Stimulated activated CD4-positive, alpha-beta T cell treated with anti-CD3 and anti-CD28 coated beads, Interleukin-15, amount 100 ng/mL, for 48 hours (primary cell): ENCODE results near the gene PTGDS.
A peak's percentile ranks its signal among the peaks of the same experiment; 100 is the strongest.
"Not testable (repeated sequence)": the region's sequence is repeated elsewhere in the genome, so short reads cannot be mapped to it uniquely, and the experiment has no call there.

Experiments used
- DNase-seq, 2 donors: peaks; one replicate each; pipeline ENCODE4 v3.0.0-alpha.2; 2020; ENCODE audit warnings: low read depth in 2 of 2

The PTGDS gene

GRCh38 chr9:136990242-136990911 is 13.1 kb downstream of the PTGDS start:
- DNase-seq, result no peak

GRCh38 chr9:136991993-136992818 is 14.9 kb downstream of the PTGDS start, which contains the start of gene PAXX:
Gene PAXX, plus strand, starts transcription at chr9:136992422. Its CDS starts 22 bp downstream, at chr9:136992444.
- DNase-seq, result peak; percentile 87 to 96

DNA sequence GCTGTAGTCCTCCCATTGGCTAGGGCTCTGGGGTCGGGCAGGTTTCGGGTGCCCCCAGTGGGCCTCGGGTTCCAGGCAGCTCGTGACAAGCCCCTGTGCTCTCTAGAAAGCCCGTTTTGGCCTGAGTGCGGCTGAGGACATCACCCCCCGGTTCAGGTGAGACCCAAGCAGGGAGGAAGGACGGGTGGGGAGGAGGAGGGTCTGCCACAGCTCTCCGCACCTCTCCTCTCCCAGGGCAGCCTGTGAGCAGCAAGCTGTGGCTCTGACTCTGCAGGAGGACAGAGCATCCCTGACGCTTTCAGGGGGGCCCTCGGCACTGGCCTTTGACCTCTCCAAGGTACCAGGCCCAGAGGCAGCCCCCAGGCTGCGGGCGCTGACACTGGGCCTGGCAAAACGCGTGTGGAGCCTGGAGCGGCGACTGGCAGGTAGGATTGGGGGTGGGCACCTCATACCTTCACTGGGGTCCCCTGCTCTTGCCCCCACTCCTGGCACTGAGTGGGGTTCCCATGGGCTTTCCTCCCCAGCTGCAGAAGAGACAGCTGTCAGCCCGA is 15.6 kb downstream of the PTGDS start:
- DNase-seq, result no peak

GRCh38 chr9:136994180-136994887 is 17.0 kb downstream of the PTGDS start:
- no peak for DNase-seq

DNA sequence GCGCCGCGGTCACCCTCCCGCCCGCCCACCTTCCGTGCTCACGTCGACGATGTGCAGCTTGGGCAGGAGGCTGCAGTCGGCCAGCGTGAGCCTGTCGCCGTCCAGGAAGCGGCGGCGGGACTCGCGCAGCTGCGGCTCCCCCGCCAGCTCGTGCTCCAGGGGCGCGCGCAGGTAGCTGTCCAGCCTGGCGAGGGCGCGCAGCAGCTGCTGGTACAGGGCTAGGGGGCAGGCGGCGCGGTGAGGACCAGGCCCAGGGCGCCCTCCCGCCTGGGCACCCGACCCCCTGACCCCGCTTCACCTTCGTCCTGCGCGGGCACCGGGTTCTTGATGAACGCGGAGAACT is 17.6 kb downstream of the PTGDS start:
- no peak for DNase-seq

- no peak for DNase-seq
Measured at GRCh38 chr9:136995362-136995761, 18.1 kb downstream of the PTGDS start.

- DNase-seq, result no peak
Measured at GRCh38 chr9:136995772-136996311, 18.5 kb downstream of the PTGDS start.

DNA sequence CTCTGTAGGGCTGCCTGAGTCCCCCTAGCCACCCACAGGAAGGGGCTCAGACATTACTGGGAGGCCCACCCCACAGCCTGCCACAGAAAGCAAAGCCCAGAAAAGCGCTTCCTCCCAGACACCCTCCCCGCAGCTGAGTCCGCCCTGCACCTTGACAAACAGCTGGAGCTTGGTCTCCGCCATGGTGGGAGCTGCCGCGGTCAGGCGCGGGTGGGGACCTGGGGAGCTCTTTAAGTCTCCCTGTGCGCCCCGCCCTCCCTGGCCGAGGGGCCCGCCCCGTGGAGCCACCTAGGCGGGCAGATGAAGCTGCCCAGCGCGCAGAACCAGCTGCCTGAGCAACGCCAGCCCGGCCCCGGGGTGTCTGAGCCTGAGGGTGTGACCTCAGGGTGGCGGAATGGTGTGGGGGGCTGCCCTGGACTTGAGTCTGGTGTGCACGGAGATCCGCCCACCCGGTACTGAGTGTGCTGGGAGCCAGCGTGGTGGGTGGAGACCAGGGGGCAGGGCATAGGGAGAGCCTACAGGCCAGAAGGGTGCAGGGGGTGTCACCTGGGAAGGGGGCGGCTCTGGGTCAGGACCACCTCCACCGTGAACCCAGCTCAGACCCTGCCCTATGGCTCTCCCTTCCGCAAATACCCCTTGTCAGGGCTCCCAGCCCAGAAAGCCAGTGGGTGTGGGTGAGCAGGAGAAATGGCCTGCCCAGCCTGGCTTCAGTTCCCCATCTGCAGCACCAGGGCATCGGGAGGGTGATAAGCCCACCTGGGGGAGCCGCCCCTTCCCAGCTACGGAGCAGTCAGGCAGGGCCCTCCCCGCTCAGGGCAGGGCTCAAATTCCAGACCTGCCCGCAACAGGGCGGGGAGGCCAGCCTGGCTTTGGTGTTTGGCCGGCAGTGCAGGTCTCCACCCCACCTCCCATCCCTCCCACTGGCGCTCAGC is 19.3 kb downstream of the PTGDS start, which contains the start of gene CLIC3:
Gene CLIC3, minus strand, starts transcription at position 208 of the 932 bp plus-strand sequence. Its CDS starts 25 bp downstream, at position 183.
- DNase-seq, result no peak

- no peak for DNase-seq
Measured at GRCh38 chr9:136997371-136997770, 20.1 kb downstream of the PTGDS start.

DNA sequence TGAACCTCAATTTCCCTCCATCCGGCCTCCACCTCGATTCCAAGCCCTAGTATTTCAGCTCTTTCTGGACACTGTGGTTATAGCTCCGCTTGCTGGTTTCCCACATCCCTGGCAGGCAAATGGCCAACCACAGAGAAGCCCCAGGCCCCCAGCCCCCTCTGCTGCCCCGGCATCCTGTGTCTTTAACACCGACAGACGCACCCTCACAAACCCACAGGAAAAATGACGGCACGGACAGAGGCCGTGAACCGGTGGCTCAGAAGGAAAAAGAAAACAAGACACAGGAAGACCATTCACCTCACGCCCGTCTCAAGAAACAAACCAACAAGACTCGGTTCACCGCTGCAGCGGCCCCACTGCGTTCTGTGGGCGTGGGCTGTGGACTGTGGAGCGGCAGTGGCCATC is 20.5 kb downstream of the PTGDS start:
- DNase-seq, result no peak

- DNase-seq, result no peak
Measured at GRCh38 chr9:137000177-137000930, 23.1 kb downstream of the PTGDS start.

DNA sequence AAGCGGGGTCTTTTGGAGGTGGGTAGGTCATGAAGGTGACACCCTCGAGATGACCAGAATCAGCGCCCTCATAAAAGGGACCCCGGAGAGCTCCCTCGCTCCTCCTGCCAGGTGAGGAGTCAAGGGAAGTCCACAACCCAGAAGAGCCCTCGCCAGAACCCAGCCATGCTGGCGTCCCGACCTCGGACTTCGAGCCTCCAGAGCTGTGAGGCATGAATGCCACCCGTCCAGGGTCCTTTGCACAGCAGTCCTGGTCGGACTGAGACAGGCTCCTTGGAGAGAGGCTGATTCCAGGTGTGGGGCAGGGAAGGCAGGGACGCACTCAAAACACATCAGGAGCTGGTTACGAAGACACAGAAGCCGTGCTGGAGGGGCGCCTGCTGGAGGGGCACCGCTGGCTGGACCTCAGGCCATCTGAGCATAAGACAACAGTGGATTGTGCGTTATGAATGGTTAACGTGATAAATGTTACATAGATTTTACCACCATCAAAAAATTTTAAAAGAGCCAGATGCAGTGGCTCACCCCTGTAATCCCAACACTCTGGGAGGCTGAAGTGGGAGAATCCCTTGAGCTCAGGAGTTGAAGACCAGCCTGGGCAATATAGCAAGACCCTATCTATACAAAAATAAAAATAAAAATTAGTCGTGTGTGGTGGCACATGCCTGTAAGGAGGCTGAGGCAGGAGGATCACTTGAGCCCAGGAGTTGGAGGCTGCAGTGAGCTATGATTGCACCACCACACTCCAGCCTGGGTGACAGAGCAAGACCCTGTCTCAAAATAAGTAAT is 24.7 kb downstream of the PTGDS start:
- no peak for DNase-seq

DNA sequence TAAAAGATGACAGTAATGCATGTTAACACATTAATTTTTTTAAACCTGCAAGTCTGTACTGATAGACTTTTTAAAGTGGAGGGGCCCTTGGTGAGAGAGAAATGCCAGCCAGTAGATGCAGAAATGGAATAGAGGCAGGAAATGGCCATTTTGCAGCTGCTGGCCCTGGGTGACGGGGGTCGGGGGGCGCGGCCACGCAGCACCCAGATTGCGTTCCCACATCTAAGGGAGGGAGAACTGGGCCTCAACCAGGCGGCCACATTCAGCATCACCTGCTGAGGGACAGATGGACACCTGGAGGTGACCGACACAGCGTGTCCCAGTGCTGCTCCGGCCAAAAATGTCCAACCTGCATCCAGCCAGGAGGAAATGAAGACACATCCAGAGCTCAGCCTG is 25.3 kb downstream of the PTGDS start:
- DNase-seq, result no peak

GRCh38 chr9:137004285-137004684 is 27.0 kb downstream of the PTGDS start:
- DNase-seq, result not testable (repeated sequence)

- no peak for DNase-seq
Measured at GRCh38 chr9:137006116-137007003, 29.1 kb downstream of the PTGDS start.

DNA sequence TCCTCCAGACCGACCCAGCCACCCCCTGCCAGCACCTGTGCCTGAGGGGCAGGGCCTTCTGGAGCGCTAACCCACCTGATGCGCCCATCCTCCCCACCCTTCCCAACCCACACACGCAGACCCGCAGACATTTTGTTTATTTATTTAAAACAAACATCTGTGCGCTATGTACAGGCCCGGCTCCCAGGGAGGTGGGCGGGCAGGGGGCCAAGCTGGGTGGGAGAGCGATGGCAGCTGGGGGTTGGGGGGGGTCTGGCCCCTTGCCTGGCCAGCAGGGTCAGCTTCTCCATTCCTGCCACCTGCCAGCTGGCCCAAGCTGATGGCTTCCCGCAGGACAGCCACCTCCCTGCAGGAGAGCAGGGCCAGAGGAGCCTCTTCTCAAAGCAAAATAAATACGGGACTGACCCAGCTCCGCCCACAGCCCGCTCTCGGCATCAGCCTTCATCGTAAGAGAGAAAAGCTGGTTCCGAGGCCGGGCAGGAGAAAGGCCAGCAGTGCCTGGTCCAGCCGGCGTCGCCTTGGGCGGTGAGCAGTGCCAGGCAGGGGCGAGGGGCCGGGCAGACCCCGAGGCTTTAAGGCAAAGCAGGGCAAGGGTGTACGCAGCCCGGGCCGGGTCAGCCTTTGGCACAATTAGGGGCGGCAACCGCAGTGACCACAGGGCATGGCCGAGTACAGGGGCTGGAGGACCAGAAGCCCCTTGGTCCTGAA is 30.0 kb downstream of the PTGDS start:
- no peak for DNase-seq

DNA sequence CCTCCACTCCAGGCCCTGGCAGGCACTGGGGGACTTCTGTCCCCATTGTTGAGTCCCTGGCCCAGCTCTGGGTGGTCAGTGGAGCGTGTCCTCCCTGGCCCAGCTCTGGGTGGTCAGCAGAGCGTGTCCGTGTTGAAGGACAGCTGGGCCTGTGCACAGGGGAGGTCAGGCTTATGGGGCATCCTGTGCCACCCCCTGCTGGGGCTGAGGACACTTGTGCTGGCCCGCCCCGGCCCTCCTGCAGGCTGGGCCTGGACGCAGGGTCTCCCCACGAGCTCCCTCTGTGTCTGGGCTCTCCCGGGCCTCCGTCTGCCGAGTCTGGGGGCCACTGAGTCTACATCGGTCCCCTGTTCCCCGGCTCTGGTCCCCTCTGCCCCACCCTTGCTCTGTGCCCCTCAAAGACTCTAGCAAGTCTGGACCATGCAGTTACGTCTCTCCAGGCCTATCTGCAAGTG is 30.5 kb downstream of the PTGDS start:
- no peak for DNase-seq
